Naive thymus-derived CD4-positive, alpha-beta T cell (primary cell): ENCODE results near the gene WBP1L. TPM values are rescaled to one million over a fixed set of nuclear protein-coding genes. Genes with fewer than 3 reads are reported as not detected.

ENCODE experiments used
- ATAC-seq: fragments of 150-1000 bp; cut with Tn5 transposase; 2 replicates; pipeline ENCODE4 v1.10.0; 2021; ENCODE audit warnings: mild to moderate bottlenecking, moderate library complexity
- CTCF ChIA-PET: fragments of 350-600 bp; sonication (Branson Sonifier 250); formaldehyde crosslinking; loops from one replicate; lab custom pipeline; 2021; ENCODE audit warnings: antibody characterized with exemption; lab: Charles Lee
- POLR2A ChIA-PET: fragments of 350-600 bp; sonication (Branson Sonifier 250); formaldehyde crosslinking; loops from one replicate; lab custom pipeline; 2021; ENCODE audit warnings: antibody characterized with exemption, inconsistent platforms; lab: Charles Lee
- DNase-seq, 9 donors: peaks; one replicate each; pipeline versions ENCODE4 v3.0.0 to v3.0.0-alpha.2; 2020 to 2022; ENCODE audit warnings: mixed read lengths in 1 of 9
- H3K27ac ChIP-seq: one replicate; pipeline ENCODE4 v1.7.0; 2013; ENCODE audit warnings: mild to moderate bottlenecking, low read depth, low read length, moderate library complexity
- H3K27me3 ChIP-seq, 2 donors: one replicate each; pipeline ENCODE4 v1.7.0; 2013; ENCODE audit warnings: low read length in 2 of 2, mild to moderate bottlenecking in 2 of 2, moderate library complexity in 2 of 2; ENCODE audit not compliant: control insufficient read depth in 2 of 2, insufficient read depth in 2 of 2
- H3K36me3 ChIP-seq, 3 experiments: 1 replicate in 2 of 3; 2 replicates in 1 of 3; pipeline ENCODE4 v1.7.0; 2013; ENCODE audit warnings: low read length in 3 of 3, mild to moderate bottlenecking in 3 of 3, moderate library complexity in 1 of 3; ENCODE audit not compliant: insufficient read depth in 3 of 3, control insufficient read depth in 2 of 3
- H3K4me1 ChIP-seq, 2 donors: one replicate each; pipeline ENCODE4 v1.7.0; 2013; ENCODE audit warnings: low read length in 2 of 2, mild to moderate bottlenecking in 2 of 2, moderate library complexity in 1 of 2; ENCODE audit not compliant: control insufficient read depth in 2 of 2, insufficient read depth in 2 of 2
- H3K4me3 ChIP-seq: 2 replicates; pipeline ENCODE4 v1.7.0; 2013; ENCODE audit warnings: mild to moderate bottlenecking, low read length
- H3K9me3 ChIP-seq, 3 experiments: 1 replicate in 2 of 3; 2 replicates in 1 of 3; pipeline ENCODE4 v1.7.0; 2013; ENCODE audit warnings: low read length in 3 of 3; ENCODE audit not compliant: control insufficient read depth in 2 of 3
- H3K27ac Mint-ChIP-seq, 9 donors: one replicate each; pipeline ENCODE4 v1.8.0; 2020 to 2022; ENCODE audit warnings: mixed read lengths in 9 of 9, mild to moderate bottlenecking in 8 of 9, moderate library complexity in 5 of 9, inconsistent platforms in 2 of 9
- H3K27me3 Mint-ChIP-seq, 5 donors: one replicate each; pipeline ENCODE4 v1.8.0; 2021 to 2022; ENCODE audit warnings: mixed read lengths in 5 of 5, mild to moderate bottlenecking in 1 of 5
- H3K36me3 Mint-ChIP-seq, 5 donors: one replicate each; pipeline ENCODE4 v1.8.0; 2020 to 2022; ENCODE audit warnings: mixed read lengths in 5 of 5, mild to moderate bottlenecking in 3 of 5, inconsistent platforms in 1 of 5
- H3K4me1 Mint-ChIP-seq, 7 donors: one replicate each; pipeline ENCODE4 v1.8.0; 2020 to 2022; ENCODE audit warnings: mixed read lengths in 7 of 7, mild to moderate bottlenecking in 3 of 7, inconsistent platforms in 1 of 7
- H3K4me3 Mint-ChIP-seq, 10 donors: one replicate each; pipeline ENCODE4 v1.8.0; 2020 to 2022; ENCODE audit warnings: mild to moderate bottlenecking in 10 of 10, mixed read lengths in 10 of 10, moderate library complexity in 6 of 10, inconsistent platforms in 2 of 10
- H3K9me3 Mint-ChIP-seq, 11 donors: one replicate each; pipeline ENCODE4 v1.8.0; 2020 to 2022; ENCODE audit warnings: mixed read lengths in 11 of 11, mild to moderate bottlenecking in 4 of 11, inconsistent platforms in 1 of 11, moderate library complexity in 1 of 11
- intact Hi-C, 2 donors: fragments of 100-400 bp; cut with micrococcal nuclease; formaldehyde crosslinking; loops; one replicate each; pipeline ENCODE4 v1.15.1; 2023
- polyA plus RNA-seq, 2 donors: library from polyadenylated mRNA; unstranded; fragments of 300-500 nt; fragmentation: Illumina TruSeq; gene quantifications; one replicate each; pipeline ENCODE4 v1.2.3, GENCODE V29; 2021
- total RNA-seq, 6 experiments: library from RNA in 5 of 6; stranded (reverse) in 5 of 6; gene quantifications; 1 replicate in 5 of 6; 2 replicates in 1 of 6; pipeline ENCODE4 v1.2.3 and lab custom pipeline; 2021 to 2026

Gene WBP1L
- total and polyA plus RNA-seq, 7 experiments from 2014 or later = 19.4 to 37.9 (median 30.3) TPM

DNA sequence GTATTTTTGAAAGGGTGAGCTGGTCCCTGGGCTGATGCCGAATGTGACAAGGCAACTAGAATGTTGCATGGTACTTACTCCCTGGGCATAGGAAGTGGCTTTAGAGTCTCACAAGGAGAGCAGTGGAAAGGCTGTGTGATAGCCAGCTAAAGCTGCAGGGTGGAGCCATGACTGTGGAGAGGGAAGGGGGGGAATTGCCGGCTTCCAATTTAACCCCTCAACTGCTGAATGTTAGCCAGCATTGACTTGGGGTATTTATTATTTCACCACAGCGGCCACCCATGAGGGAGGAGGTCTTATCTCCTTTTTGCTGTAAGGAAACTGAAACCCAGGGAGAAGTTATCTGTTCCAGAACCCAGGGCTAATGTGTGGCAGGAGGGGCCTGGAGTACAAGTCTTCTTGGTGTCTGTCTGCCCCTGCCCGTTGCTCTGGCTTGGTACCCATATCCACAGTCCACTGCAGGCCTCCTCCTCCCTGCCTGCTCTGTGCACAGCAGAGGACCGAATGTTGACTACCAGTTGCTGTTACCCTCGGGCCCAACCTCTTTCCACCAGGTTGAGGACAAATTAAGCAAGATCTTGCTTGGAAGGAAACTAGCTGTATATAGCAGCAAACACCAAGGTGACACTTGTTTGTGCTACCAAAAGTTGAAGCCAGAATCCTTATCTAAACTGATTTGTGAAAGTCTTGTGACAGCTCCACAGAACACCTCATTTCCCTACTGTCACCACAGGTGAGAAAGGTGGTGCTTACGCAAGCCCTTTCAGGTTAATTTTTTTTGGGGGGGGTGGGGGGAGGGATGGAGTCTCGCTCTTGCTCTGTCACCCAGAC, 37.6 kb downstream of the WBP1L start:
- ChIA-PET POLR2A (no interaction called here), CTCF (interaction anchor here (0.6 kb wide), 1 partner anchor 211 kb away, joined by 3 read pairs; no protein-coding TSS in a partner anchor)
- no peak for DNase-seq
- Histone ChIP-seq H3K36me3 (peaks cover 0 to 12% (median 0%) of the 10 kb centered on the region in 3 experiments), H3K9me3 (no peaks in the 10 kb centered on the region), H3K27ac (no peak overlapping the region), H3K4me1 (peaks cover 7% of the 10 kb centered on the region in 2 donors), H3K4me3 (no peak overlapping the region), H3K27me3 (no peaks in the 10 kb centered on the region)
- intact Hi-C loops = no loop called here
- peaks cover 0 to 26% (median 12%) of the 10 kb centered on the region in 5 donors for H3K36me3 Mint-ChIP-seq
- peaks cover 30 to 74% (median 69%) of the 10 kb centered on the region in 7 donors for H3K4me1 Mint-ChIP-seq
- peak overlapping the region in 1 of 10 donors; percentile 7 for H3K4me3 Mint-ChIP-seq
- H3K9me3 Mint-ChIP-seq = no peaks in the 10 kb centered on the region
- peak overlapping the region in 3 of 9 donors; percentile 41 to 69 (median 55) for H3K27ac Mint-ChIP-seq
- no peak for ATAC-seq
- H3K27me3 Mint-ChIP-seq = no peaks in the 10 kb centered on the region

DNA sequence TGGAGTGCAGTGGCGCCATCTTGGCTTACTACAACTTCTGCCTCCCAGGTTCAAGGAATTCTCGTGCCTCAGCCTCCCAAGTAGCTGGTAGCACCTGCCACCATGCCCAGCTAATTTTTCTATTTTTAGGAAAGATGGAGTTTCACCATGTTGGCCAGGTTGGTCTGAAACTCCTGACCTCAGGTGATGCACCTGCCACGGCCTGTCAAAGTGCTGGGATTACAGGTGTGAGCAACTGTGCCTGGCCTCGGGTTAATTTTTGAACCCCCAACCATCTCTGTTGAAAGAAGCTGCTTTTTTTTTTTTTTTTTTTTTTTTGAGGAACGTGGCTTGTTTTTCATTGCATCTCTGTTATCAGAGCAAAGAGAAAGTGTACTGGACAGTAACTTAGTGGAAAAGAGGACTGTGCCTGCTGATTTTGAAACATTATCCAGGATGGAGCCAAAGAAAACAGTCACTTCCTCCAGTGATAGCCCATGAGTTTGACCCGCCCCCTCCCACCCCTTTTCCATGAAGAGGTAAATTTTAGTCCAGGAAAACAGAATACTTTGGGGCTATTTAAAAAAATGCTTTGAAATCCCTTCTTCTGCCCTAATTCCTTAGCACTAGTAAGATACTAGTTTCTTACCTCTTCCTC, 38.3 kb downstream of the WBP1L start:
- ATAC-seq = no peak
- peaks cover 0 to 7% of the 10 kb centered on the region in 2 donors for H3K4me1 ChIP-seq
- Mint-ChIP-seq H3K9me3 (no peaks in the 10 kb centered on the region), H3K27me3 (no peaks in the 10 kb centered on the region), H3K4me3 (no peak overlapping the region), H3K4me1 (peaks cover 29 to 74% (median 69%) of the 10 kb centered on the region in 7 donors), H3K36me3 (peaks cover 0 to 26% (median 12%) of the 10 kb centered on the region in 5 donors), H3K27ac (peak overlapping the region in 1 of 9 donors; percentile 34)
- CTCF ChIA-PET = no interaction called here
- H3K27me3 ChIP-seq = no peaks in the 10 kb centered on the region
- no peak for DNase-seq
- POLR2A ChIA-PET = no interaction called here
- no peak overlapping the region for H3K4me3 ChIP-seq
- intact Hi-C loops = no loop called here
- no peaks in the 10 kb centered on the region for H3K9me3 ChIP-seq
- H3K36me3 ChIP-seq = peaks cover 0 to 12% (median 0%) of the 10 kb centered on the region in 3 experiments
- H3K27ac ChIP-seq = no peak overlapping the region

DNA sequence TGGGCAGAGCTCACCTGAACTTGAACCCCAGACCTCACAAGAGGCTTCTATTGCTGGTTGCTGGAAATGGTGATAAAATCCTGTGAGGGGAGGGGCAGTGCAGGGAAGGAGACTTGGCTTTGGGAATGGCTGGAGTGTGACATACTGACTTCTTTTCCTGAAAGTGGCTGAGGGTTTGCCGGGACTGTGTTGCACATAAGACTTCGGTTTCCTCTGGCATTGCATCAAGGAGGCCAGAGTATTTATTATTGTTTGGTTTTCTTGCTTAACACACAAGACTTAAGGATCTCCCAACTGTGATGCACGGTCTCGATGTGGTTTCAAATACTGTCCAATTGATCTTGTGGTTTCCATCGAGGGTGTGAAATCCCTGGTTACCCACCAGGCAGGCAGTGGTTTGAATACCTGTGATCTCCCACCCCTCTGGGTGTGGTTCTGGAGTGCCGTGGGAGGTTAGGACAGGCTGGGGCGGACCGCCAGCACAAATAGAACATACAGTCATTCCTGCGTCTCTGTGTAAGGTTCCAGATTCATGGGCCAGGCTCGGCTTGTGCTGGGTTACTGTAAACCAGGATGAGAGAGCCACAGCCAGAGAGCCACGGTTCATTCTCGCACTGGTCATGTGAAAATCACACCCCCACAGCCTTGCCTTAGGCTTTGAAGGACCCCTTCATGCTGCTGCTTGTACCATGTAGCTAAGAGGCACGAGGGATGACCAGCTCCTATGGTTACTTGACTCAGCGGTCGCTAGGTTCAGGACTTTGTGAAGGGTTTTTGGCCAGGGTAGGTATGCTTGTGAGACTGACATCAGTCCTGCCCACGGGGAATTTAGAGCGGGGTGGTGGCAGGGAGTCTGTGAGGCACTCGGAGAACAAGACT, 39.2 kb downstream of the WBP1L start:
- POLR2A ChIA-PET = no interaction called here
- Mint-ChIP-seq H3K27ac (peak overlapping the region in 5 of 9 donors; percentile 22 to 43 (median 34)), H3K36me3 (peaks cover 0 to 31% (median 12%) of the 10 kb centered on the region in 5 donors), H3K27me3 (no peaks in the 10 kb centered on the region), H3K4me1 (peaks cover 28 to 74% (median 70%) of the 10 kb centered on the region in 7 donors), H3K9me3 (no peaks in the 10 kb centered on the region), H3K4me3 (no peak overlapping the region)
- Histone ChIP-seq H3K36me3 (peaks cover 0 to 12% (median 0%) of the 10 kb centered on the region in 3 experiments), H3K27ac (no peak overlapping the region), H3K4me1 (peaks cover 0 to 7% of the 10 kb centered on the region in 2 donors), H3K9me3 (no peaks in the 10 kb centered on the region), H3K27me3 (no peaks in the 10 kb centered on the region), H3K4me3 (no peak overlapping the region)
- CTCF ChIA-PET = no interaction called here
- ATAC-seq = no peak
- intact Hi-C loops = no loop called here
- no peak for DNase-seq

DNA sequence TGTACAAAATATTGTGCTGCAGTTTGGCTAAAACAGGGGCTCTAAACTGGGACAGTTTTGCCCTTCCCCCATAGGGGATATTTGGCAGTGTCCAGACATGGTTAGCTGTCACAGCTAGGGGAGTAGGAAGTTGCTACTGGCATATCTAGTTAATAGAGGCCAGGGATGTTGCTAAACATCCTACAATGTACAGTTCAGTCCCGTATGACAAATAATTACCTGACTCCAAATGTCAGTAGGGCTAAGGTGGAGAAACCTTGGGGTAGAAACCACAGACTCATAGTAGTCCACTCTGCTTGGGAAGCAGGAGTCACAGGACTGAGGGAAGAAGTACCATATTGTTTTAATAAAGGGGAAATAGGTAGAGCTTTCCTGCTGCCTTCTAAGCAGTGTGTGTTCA, 39.8 kb downstream of the WBP1L start:
- Mint-ChIP-seq H3K4me3 (no peak overlapping the region), H3K4me1 (peaks cover 24 to 70% (median 63%) of the 10 kb centered on the region in 7 donors), H3K27ac (peak overlapping the region in 5 of 9 donors; percentile 17 to 59 (median 33))

DNA sequence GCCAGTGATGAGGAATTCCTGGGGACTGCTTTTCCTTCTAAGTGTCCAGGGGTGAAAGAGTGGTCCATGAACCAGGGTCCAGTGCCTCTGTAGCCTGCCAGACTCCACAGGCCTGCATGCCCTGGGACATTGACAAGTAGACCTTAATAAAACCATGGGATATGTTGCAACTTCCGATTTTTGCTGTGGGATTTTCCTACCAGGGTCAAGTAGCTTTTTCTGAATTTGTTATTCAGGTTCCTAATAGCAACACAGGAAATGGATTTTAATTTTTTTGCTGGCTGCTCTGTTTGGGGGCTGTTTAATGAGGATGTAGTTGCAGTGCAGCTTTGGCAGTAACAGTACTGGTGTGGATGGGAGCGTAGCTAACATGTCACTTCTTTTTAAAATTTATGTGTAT, 42.1 kb downstream of the WBP1L start:
- no peaks in the 10 kb centered on the region for H3K9me3 ChIP-seq
- Mint-ChIP-seq H3K9me3 (peaks cover 0 to 9% (median 4%) of the 10 kb centered on the region in 11 donors), H3K27ac (peak overlapping the region in 3 of 9 donors; percentile 19 to 65 (median 38)), H3K4me1 (peaks cover 20 to 64% (median 56%) of the 10 kb centered on the region in 7 donors), H3K36me3 (peaks cover 4 to 41% (median 18%) of the 10 kb centered on the region in 5 donors), H3K4me3 (no peak overlapping the region), H3K27me3 (no peaks in the 10 kb centered on the region)
- POLR2A ChIA-PET = interaction anchor here (0.6 kb wide), 1 partner anchor 16 kb away, joined by 3 read pairs; no protein-coding TSS in a partner anchor
- H3K36me3 ChIP-seq = peaks cover 0 to 5% (median 0%) of the 10 kb centered on the region in 3 experiments
- ATAC-seq = peak; percentile 75
- CTCF ChIA-PET = no interaction called here
- H3K27me3 ChIP-seq = no peaks in the 10 kb centered on the region
- no peak overlapping the region for H3K27ac ChIP-seq
- intact Hi-C loops = no loop called here
- DNase-seq = no peak
- no peak overlapping the region for H3K4me3 ChIP-seq
- H3K4me1 ChIP-seq = peaks cover 0 to 6% of the 10 kb centered on the region in 2 donors

More for the DNA sequence above, 39.8 kb downstream of the WBP1L start:
- no peaks in the 10 kb centered on the region for H3K9me3 ChIP-seq
- Mint-ChIP-seq H3K36me3 (peaks cover 0 to 33% (median 12%) of the 10 kb centered on the region in 5 donors), H3K27me3 (no peaks in the 10 kb centered on the region), H3K9me3 (no peaks in the 10 kb centered on the region)
- peak; percentile 60 for ATAC-seq
- peaks cover 0 to 7% of the 10 kb centered on the region in 2 donors for H3K4me1 ChIP-seq
- ChIA-PET POLR2A (no interaction called here), CTCF (no interaction called here)
- H3K36me3 ChIP-seq = peaks cover 0 to 12% (median 0%) of the 10 kb centered on the region in 3 experiments
- H3K27ac ChIP-seq = no peak overlapping the region
- DNase-seq = no peak
- intact Hi-C loops = no loop called here
- H3K27me3 ChIP-seq = no peaks in the 10 kb centered on the region
- no peak overlapping the region for H3K4me3 ChIP-seq
